Esophagus squamous epithelium (tissue), 4 donors: Measurements from ENCODE around the gene EXOC7.

Source experiments
- CTCF ChIP-seq, 6 experiments: fragments of 450-650 bp in 4 of 6; fragments of 200-600 bp in 2 of 6; sonication (generic) in 2 of 6; IDR thresholded peaks; one replicate each; pipeline ENCODE4 v1.5.1; 2016 to 2019; ENCODE audit warnings: antibody characterized with exemption in 6 of 6, mild to moderate bottlenecking in 4 of 6, moderate library complexity in 4 of 6
- POLR2A ChIP-seq, 4 donors: fragments of 450-650 bp; IDR thresholded peaks; one replicate each; pipeline ENCODE4 v1.6.1; 2017; ENCODE audit warnings: antibody characterized with exemption in 4 of 4, mild to moderate bottlenecking in 4 of 4, moderate library complexity in 3 of 4

- TF ChIP-seq CTCF (IDR thresholded peaks at IDR 0.05), result no peak
- no peak for TF ChIP-seq POLR2A (IDR thresholded peaks at IDR 0.05)
Measured at GRCh38 chr17:76054112-76054476, 49.5 kb downstream of the EXOC7 start.
